ENCODE measurements around the gene CEP295NL.

DNA sequence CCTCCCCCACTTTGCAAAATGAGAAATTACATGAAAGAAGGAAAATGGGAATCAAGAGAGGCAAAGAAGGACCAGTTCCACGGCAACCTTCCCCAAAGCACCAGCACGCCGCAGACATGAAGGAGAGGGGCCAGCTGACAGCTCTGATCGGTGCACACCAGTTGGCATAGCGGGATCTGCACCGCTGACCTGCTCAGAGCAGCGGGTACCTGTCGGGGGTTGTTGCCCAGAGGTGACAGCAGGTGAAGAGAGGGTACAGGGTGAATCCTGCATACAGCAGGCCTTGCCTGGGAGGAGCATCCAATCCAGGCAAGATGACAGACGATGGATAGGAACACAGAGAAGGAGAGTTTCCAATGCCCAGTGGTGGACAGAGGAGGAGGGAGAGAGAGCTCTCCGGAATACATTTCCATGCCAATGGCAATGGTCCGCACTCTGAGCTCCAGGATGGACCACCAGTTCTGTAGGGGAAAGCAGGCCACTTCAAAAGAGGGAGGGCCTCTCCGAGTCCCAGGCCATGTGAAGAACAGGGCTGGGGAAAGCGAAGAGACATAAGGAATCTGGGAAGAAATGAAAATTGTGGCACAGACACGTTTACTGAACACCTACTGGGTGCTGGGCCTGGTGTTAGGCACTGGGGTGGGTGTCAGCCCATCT, 24.0 kb downstream of the CEP295NL start:
- TF ChIP-seq, protein P1, sequence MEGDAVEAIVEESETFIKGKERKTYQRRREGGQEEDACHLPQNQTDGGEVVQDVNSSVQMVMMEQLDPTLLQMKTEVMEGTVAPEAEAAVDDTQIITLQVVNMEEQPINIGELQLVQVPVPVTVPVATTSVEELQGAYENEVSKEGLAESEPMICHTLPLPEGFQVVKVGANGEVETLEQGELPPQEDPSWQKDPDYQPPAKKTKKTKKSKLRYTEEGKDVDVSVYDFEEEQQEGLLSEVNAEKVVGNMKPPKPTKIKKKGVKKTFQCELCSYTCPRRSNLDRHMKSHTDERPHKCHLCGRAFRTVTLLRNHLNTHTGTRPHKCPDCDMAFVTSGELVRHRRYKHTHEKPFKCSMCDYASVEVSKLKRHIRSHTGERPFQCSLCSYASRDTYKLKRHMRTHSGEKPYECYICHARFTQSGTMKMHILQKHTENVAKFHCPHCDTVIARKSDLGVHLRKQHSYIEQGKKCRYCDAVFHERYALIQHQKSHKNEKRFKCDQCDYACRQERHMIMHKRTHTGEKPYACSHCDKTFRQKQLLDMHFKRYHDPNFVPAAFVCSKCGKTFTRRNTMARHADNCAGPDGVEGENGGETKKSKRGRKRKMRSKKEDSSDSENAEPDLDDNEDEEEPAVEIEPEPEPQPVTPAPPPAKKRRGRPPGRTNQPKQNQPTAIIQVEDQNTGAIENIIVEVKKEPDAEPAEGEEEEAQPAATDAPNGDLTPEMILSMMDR (IDR thresholded peaks at IDR 0.05): no peak
- no peak for TF ChIP-seq POLR2A (IDR thresholded peaks at IDR 0.05)
